22Rv1 (cell line): Measurements from ENCODE around the gene TATDN2.

Experiments used
- ZFX ChIP-seq: fragments of 450-650 bp; IDR thresholded peaks from 2 replicates; pipeline ENCODE4 v1.6.1; 2017; ENCODE audit warnings: antibody characterized with exemption, borderline replicate concordance
- TF ChIP-seq, protein P1 (sequence below): fragments of 450-650 bp; IDR thresholded peaks from 2 replicates; pipeline ENCODE4 v1.5.1; 2017; ENCODE audit warnings: mild to moderate bottlenecking

DNA sequence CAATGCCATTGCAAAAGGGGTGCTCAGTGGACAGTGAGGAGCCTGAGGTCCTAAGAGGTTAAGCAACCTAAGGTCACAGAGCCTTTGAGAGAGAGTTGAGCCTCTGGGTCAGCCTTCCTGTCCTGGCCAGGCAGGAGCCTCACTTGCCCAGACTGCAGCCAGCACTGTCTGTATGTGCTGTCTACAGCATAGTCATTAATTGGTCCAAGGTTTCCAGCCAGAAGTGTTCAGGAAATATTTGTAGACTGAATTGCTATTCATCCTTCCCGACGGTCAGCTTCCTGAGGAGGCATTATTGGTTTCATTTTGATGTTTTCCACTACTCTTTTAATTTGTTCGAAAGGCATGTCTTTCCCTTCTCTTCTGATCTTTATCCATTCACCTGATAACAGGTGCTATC lies 64.6 kb downstream of the TATDN2 start:
- TF ChIP-seq, protein P1, sequence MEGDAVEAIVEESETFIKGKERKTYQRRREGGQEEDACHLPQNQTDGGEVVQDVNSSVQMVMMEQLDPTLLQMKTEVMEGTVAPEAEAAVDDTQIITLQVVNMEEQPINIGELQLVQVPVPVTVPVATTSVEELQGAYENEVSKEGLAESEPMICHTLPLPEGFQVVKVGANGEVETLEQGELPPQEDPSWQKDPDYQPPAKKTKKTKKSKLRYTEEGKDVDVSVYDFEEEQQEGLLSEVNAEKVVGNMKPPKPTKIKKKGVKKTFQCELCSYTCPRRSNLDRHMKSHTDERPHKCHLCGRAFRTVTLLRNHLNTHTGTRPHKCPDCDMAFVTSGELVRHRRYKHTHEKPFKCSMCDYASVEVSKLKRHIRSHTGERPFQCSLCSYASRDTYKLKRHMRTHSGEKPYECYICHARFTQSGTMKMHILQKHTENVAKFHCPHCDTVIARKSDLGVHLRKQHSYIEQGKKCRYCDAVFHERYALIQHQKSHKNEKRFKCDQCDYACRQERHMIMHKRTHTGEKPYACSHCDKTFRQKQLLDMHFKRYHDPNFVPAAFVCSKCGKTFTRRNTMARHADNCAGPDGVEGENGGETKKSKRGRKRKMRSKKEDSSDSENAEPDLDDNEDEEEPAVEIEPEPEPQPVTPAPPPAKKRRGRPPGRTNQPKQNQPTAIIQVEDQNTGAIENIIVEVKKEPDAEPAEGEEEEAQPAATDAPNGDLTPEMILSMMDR: no peak
- TF ChIP-seq ZFX: no peak
